SK-N-DZ (cell line): ENCODE results near the gene MARK4.
A peak's percentile ranks its signal among the peaks of the same experiment; 100 is the strongest.
"Not testable (repeated sequence)": the region's sequence is repeated elsewhere in the genome, so short reads cannot be mapped to it uniquely, and the experiment has no call there.

Experiments
- DNase-seq: peaks from one replicate; pipeline ENCODE4 v3.0.0-alpha.2; 2015; ENCODE audit warnings: low spot score

The MARK4 gene

GRCh38 chr19:45243144-45243732 lies 7.8 kb upstream of the MARK4 start:
- DNase-seq, result no peak

GRCh38 chr19:45244133-45244794 lies 6.8 kb upstream of the MARK4 start:
- DNase-seq, result no peak

- DNase-seq, result no peak
Observed at GRCh38 chr19:45245334-45245787, 5.7 kb upstream of the MARK4 start, which contains the start of gene EXOC3L2. Gene EXOC3L2, minus strand, starts transcription at chr19:45245407. Its CDS starts 6,362 bp downstream, at chr19:45239045.

- DNase-seq, result no peak
Observed at GRCh38 chr19:45245826-45246225, 5.2 kb upstream of the MARK4 start.

- DNase-seq, result no peak
Observed at GRCh38 chr19:45247136-45247535, 3.9 kb upstream of the MARK4 start.

- DNase-seq, result no peak
Observed at GRCh38 chr19:45249261-45250033, 1.6 kb upstream of the MARK4 start.

- no peak for DNase-seq
Observed at GRCh38 chr19:45250216-45250831, 747 bp upstream of the MARK4 start.

GRCh38 chr19:45251452-45252354 lies 632 bp downstream of the MARK4 start:
- DNase-seq, result peak; percentile 29

GRCh38 chr19:45253396-45254027 lies 2.4 kb downstream of the MARK4 start:
- DNase-seq, result no peak

- DNase-seq, result peak; percentile 83
Observed at GRCh38 chr19:45254044-45254531, 3.0 kb downstream of the MARK4 start.

- no peak for DNase-seq
Observed at GRCh38 chr19:45255611-45256157, 4.6 kb downstream of the MARK4 start.

GRCh38 chr19:45256836-45257235 lies 5.8 kb downstream of the MARK4 start:
- DNase-seq, result no peak

- DNase-seq, result no peak
Observed at GRCh38 chr19:45258862-45259261, 7.8 kb downstream of the MARK4 start.

GRCh38 chr19:45262570-45262969 lies 11.5 kb downstream of the MARK4 start:
- DNase-seq, result no peak

GRCh38 chr19:45263013-45263412 lies 11.9 kb downstream of the MARK4 start:
- no peak for DNase-seq

- DNase-seq, result no peak
Observed at GRCh38 chr19:45264781-45265317, 13.8 kb downstream of the MARK4 start.

- DNase-seq, result no peak
Observed at GRCh38 chr19:45265375-45265774, 14.3 kb downstream of the MARK4 start.

- no peak for DNase-seq
Observed at GRCh38 chr19:45267296-45267695, 16.2 kb downstream of the MARK4 start.

- DNase-seq, result not testable (repeated sequence)
Observed at GRCh38 chr19:45269939-45270338, 18.9 kb downstream of the MARK4 start.
